HepG2 (cell line): ENCODE data around the gene SRXN1. TPM values are rescaled to one million over a fixed set of nuclear protein-coding genes. Genes with fewer than 3 reads are reported as not detected.

ENCODE experiments used
- ATAC-seq: fragments of 200-7000 bp; cut with Tn5 transposase; 3 replicates; pipeline ENCODE4 v1.9.1; 2020; ENCODE audit warnings: mild to moderate bottlenecking, moderate library complexity
- BruUV-seq: library from RNA; stranded (reverse); fragments of 400-500 nt; replicated peaks from 2 replicates; lab custom pipeline; 2021; lab: Mats Ljungman, UMichigan
- CTCF ChIA-PET: fragments of 300-600 bp; formaldehyde crosslinking; extraction: SDS; loops from one replicate; lab custom pipeline; 2021; ENCODE audit warnings: low total read pairs, inconsistent platforms, low intra/inter-chr PET ratio; lab: Yijun Ruan, JAX
- POLR2A ChIA-PET: fragments of 350-600 bp; sonication (Branson Sonifier 250); formaldehyde crosslinking; loops from one replicate; lab custom pipeline; 2020; ENCODE audit warnings: antibody characterized with exemption, inconsistent platforms; lab: Yijun Ruan, JAX
- DNase-seq: peaks from one replicate; pipeline ENCODE4 v3.0.0-alpha.2; 2015; ENCODE audit warnings: low spot score
- FAIRE-seq: peaks from 3 replicates; lab custom pipeline; 2011; peaks lifted over from hg19 to GRCh38; lab: Jason Lieb, UNC
- H2AFZ ChIP-seq: one replicate; pipeline ENCODE4 v1.6.1; 2011; ENCODE audit warnings: low read length, inconsistent platforms
- H3K27ac ChIP-seq: fragments of 300-600 bp; 3 replicates; pipeline ENCODE4 v1.8.0; 2011; ENCODE audit warnings: mixed run types, mild to moderate bottlenecking, mixed read lengths, low read length, inconsistent platforms; ENCODE audit not compliant: insufficient read depth; ENCODE audit errors: extremely low read length
- H3K27me3 ChIP-seq, 2 experiments: fragments of 200-600 bp in 1 of 2; 2 replicates in 1 of 2; 3 replicates in 1 of 2; pipeline versions ENCODE4 v1.6.0 to v1.8.0; 2011; ENCODE audit warnings: low read length in 2 of 2, mild to moderate bottlenecking in 2 of 2, moderate library complexity in 2 of 2, inconsistent platforms in 1 of 2; ENCODE audit not compliant: insufficient read depth in 2 of 2, control insufficient read depth in 1 of 2
- H3K36me3 ChIP-seq, 2 experiments: fragments of 200-600 bp in 1 of 2; replicated peaks in 1 of 2; 2 replicates in 1 of 2; 3 replicates in 1 of 2; pipeline versions ENCODE4 v1.5.1 to v1.8.0; 2011; ENCODE audit warnings: low read length in 2 of 2, inconsistent platforms in 1 of 2; ENCODE audit not compliant: insufficient read depth in 2 of 2, control insufficient read depth in 1 of 2
- H3K4me1 ChIP-seq: 2 replicates; pipeline ENCODE4 v1.5.1; 2012; ENCODE audit warnings: low read length, inconsistent platforms; ENCODE audit not compliant: insufficient read depth
- H3K4me2 ChIP-seq: 2 replicates; pipeline ENCODE4 v1.6.0; 2011; ENCODE audit warnings: low read depth, low read length, inconsistent platforms
- H3K4me3 ChIP-seq, 3 experiments: fragments of 200-600 bp in 1 of 3; sonication (generic), shearing (Covaris generic) in 1 of 3; replicated peaks in 1 of 3; 2 replicates each; pipeline ENCODE4 v1.5.1; 2011 to 2016; ENCODE audit warnings: low read length in 3 of 3, inconsistent platforms in 2 of 3, low read depth in 2 of 3, mild to moderate bottlenecking in 2 of 3, control low read depth in 1 of 3, mixed read lengths in 1 of 3; ENCODE audit not compliant: insufficient read depth in 1 of 3
- H3K79me2 ChIP-seq: one replicate; pipeline ENCODE4 v1.6.1; 2011; ENCODE audit warnings: low read length, inconsistent platforms; ENCODE audit not compliant: insufficient read depth
- H3K9ac ChIP-seq: 2 replicates; pipeline ENCODE4 v1.6.0; 2011; ENCODE audit warnings: mild to moderate bottlenecking, low read depth, low read length, inconsistent platforms; ENCODE audit not compliant: insufficient read depth
- H3K9me3 ChIP-seq: 2 replicates; pipeline ENCODE4 v1.5.1; 2012; ENCODE audit warnings: mild to moderate bottlenecking, low read length
- H4K20me1 ChIP-seq: 2 replicates; pipeline ENCODE4 v1.6.0; 2011; ENCODE audit warnings: inconsistent platforms, mild to moderate bottlenecking, low read length, moderate library complexity; ENCODE audit not compliant: insufficient read depth
- ATF4 ChIP-seq, 2 experiments: fragments of 450-650 bp in 1 of 2; sonication (generic) in 1 of 2; formaldehyde crosslinking; IDR thresholded peaks; 2 replicates each; pipeline versions ENCODE4 v1.5.0 to v1.8.0; 2020 to 2022; ENCODE audit warnings: mild to moderate bottlenecking in 1 of 2, missing genetic modification reagents in 1 of 2
- HMGXB4 ChIP-seq, 2 experiments: sonication (generic) in 1 of 2; formaldehyde crosslinking in 1 of 2; IDR thresholded peaks; 2 replicates each; pipeline versions ENCODE4 v1.4.0 to v1.6.1; 2018 to 2020; ENCODE audit warnings: missing genetic modification reagents in 2 of 2, borderline replicate concordance in 1 of 2, low read depth in 1 of 2, mild to moderate bottlenecking in 1 of 2, missing biosample characterization in 1 of 2
- MXD4 ChIP-seq: IDR thresholded peaks from 2 replicates; pipeline ENCODE4 v1.6.1; 2016; ENCODE audit warnings: mild to moderate bottlenecking, missing biosample characterization, missing genetic modification reagents
- NBN ChIP-seq: fragments of 450-650 bp; conservative IDR thresholded peaks from 2 replicates; pipeline ENCODE4 v1.6.1; 2017
- NFIB ChIP-seq: sonication (generic); formaldehyde crosslinking; IDR thresholded peaks from 2 replicates; pipeline ENCODE4 v1.9.0; 2021; ENCODE audit warnings: missing genetic modification reagents, mild to moderate bottlenecking, borderline replicate concordance
- SOX13 ChIP-seq, 3 experiments: fragments of 450-650 bp in 1 of 3; sonication (generic) in 1 of 3; formaldehyde crosslinking in 1 of 3; IDR thresholded peaks in 2 of 3; conservative IDR thresholded peaks in 1 of 3; 2 replicates each; pipeline versions ENCODE4 v1.5.0 to v1.6.1; 2016 to 2020; ENCODE audit warnings: antibody characterized with exemption in 1 of 3, mild to moderate bottlenecking in 1 of 3, missing compliant biosample characterization in 1 of 3, missing genetic modification reagents in 1 of 3, moderate library complexity in 1 of 3
- SP2 ChIP-seq: sonication (generic); formaldehyde crosslinking; IDR thresholded peaks from 2 replicates; pipeline ENCODE4 v1.5.1; 2020; ENCODE audit warnings: mild to moderate bottlenecking, missing genetic modification reagents
- SPEN ChIP-seq: sonication (generic); formaldehyde crosslinking; IDR thresholded peaks from 2 replicates; pipeline ENCODE4 v1.5.1; 2020; ENCODE audit warnings: low read depth, mild to moderate bottlenecking, missing genetic modification reagents
- ZBTB25 ChIP-seq: IDR thresholded peaks from 2 replicates; pipeline ENCODE4 v1.6.1; 2018; ENCODE audit warnings: missing genetic modification reagents
- ZHX1 ChIP-seq: sonication (generic); formaldehyde crosslinking; IDR thresholded peaks from 2 replicates; pipeline ENCODE4 v1.8.1; 2022; ENCODE audit warnings: low read depth, mild to moderate bottlenecking, missing genetic modification reagents
- ZMYM2 ChIP-seq: sonication (generic); formaldehyde crosslinking; IDR thresholded peaks from 2 replicates; pipeline ENCODE4 v1.8.0; 2022; ENCODE audit warnings: mild to moderate bottlenecking, missing genetic modification reagents
- ZNF564 ChIP-seq: sonication (generic); formaldehyde crosslinking; IDR thresholded peaks from 2 replicates; pipeline ENCODE4 v1.8.1; 2023; ENCODE audit warnings: mild to moderate bottlenecking, missing genetic modification reagents
- ZNF761 ChIP-seq: sonication (generic); formaldehyde crosslinking; conservative IDR thresholded peaks from 2 replicates; pipeline ENCODE4 v1.4.0; 2020; ENCODE audit warnings: mild to moderate bottlenecking, missing genetic modification reagents
- ZNF891 ChIP-seq: sonication (generic); formaldehyde crosslinking; IDR thresholded peaks from 2 replicates; pipeline ENCODE4 v1.5.0; 2020; ENCODE audit warnings: mild to moderate bottlenecking, missing genetic modification reagents
- ZSCAN25 ChIP-seq: sonication (generic); formaldehyde crosslinking; IDR thresholded peaks from 2 replicates; pipeline ENCODE4 v1.8.0; 2022; ENCODE audit warnings: mild to moderate bottlenecking, missing genetic modification reagents
- WGBS: methylation state at CpG from one replicate; pipeline ENCODE4 v1.1.6; 2017; ENCODE audit warnings: low lambda C conversion rate; 5-methylcytosine and 5-hydroxymethylcytosine counted together
- in situ Hi-C: cut with HindIII; loops from 2 replicates; pipeline ENCODE4 v1.10.0; 2017; ENCODE audit warnings: low pct_unique_long_range_greater_than_20kb; ENCODE audit not compliant: extremely low pct_ligation_motif_present
- intact Hi-C: fragments of 100-400 bp; cut with micrococcal nuclease; formaldehyde crosslinking; loops from one replicate; pipeline ENCODE4 v1.10.0; 2022; ENCODE audit not compliant: unreplicated experiment
- polyA plus RNA-seq, 8 experiments: library from polyadenylated mRNA; depleted of rRNA in 3 of 8; stranded (reverse) in 7 of 8; unstranded in 1 of 8; fragments of >200 nt; fragmentation: Illumina TruSeq in 4 of 8; extraction: Trizol in 4 of 8; gene quantifications; 2 replicates each; pipeline versions ENCODE4 v1.2.1 to v1.2.3, GENCODE V29; 2011 to 2016; ENCODE audit warnings: low read depth in 4 of 8, missing spikeins in 1 of 8, mixed read lengths in 1 of 8; ENCODE audit not compliant: insufficient read depth in 1 of 8
- total RNA-seq, 5 experiments: library from RNA; depleted of rRNA; stranded (reverse); fragments of >200 nt; fragmentation: Illumina TruSeq; extraction: Trizol; gene quantifications; 2 replicates each; pipeline ENCODE4 v1.2.3, GENCODE V29; 2016; ENCODE audit warnings: low read depth in 1 of 5

SRXN1 gene
- total and polyA plus RNA-seq, 2 of the 13 experiments (the other 11 are each of a cell fraction or from before 2014, with no cell fraction given) = 29.9 to 87.7 TPM

GRCh38 chr20:658202-658601 lies 5.2 kb upstream of the SRXN1 start (continued):
- TF ChIP-seq ZSCAN25 = no peak
- TF ChIP-seq MXD4 (CRISPR knock-in tag) = no peak
- TF ChIP-seq SP2 = no peak
- no peak for TF ChIP-seq ZNF891 (CRISPR knock-in tag)
- no peak for TF ChIP-seq ZBTB25 (CRISPR knock-in tag)

- FAIRE-seq (no peak), ATAC-seq (no peak), DNase-seq (no peak)
- no TSS peak for BruUV-seq
- Histone ChIP-seq H3K9me3 (no peaks in the 10 kb centered on the region), H3K27me3 (peaks cover 8 to 53% of the 10 kb centered on the region in 2 experiments; a peak in 4 of 5 replicates), H3K4me3 (no peak overlapping the region), H3K4me1 (peaks cover 41% of the 10 kb centered on the region), H3K4me2 (no peak overlapping the region), H3K36me3 (no peaks in the 10 kb centered on the region; a peak in 1 of 5 replicates), H3K79me2 (peaks cover 13% of the 10 kb centered on the region), H4K20me1 (no peaks in the 10 kb centered on the region), H2AFZ (no peak overlapping the region), H3K27ac (no peak overlapping the region), H3K9ac (no peak overlapping the region)
- ChIA-PET CTCF (no interaction called here), POLR2A (no interaction called here)
- intact Hi-C loops (no loop called here), in situ Hi-C loops (no loop called here)
- 23% methylated on average over 11 of the region's 11 CpGs for WGBS
- TF ChIP-seq ZHX1 (CRISPR knock-in tag) = no peak
- no peak for TF ChIP-seq ZNF761 (CRISPR knock-in tag)
- no peak for TF ChIP-seq ZMYM2 (CRISPR knock-in tag)
- no peak for TF ChIP-seq SPEN (CRISPR knock-in tag)
- no peak for TF ChIP-seq ATF4 (CRISPR knock-in tag; IDR thresholded peaks at IDR 0.05)
- TF ChIP-seq NFIB (CRISPR knock-in tag) = no peak
- TF ChIP-seq ZNF564 = no peak
- TF ChIP-seq SOX13 (IDR thresholded peaks at IDR 0.05) = no peak
- TF ChIP-seq SOX13 (CRISPR knock-in tag; conservative IDR thresholded peaks at IDR 0.05 in 1 of 2, IDR thresholded peaks at IDR 0.05 in 1 of 2) = no peak
- no peak for TF ChIP-seq HMGXB4 (CRISPR knock-in tag; IDR thresholded peaks at IDR 0.05; ENCODE audit: borderline replicate concordance in 1 of 2, low read depth in 1 of 2)
- TF ChIP-seq NBN = no peak
Measured at GRCh38 chr20:655726-656624, 3.0 kb upstream of the SRXN1 start.
